Adrenal gland (tissue), 12 donors: ENCODE data around the gene CCR9. TPM values are rescaled to one million over a fixed set of nuclear protein-coding genes. Genes with fewer than 3 reads are reported as not detected.
A peak's percentile ranks its signal among the peaks of the same experiment; 100 is the strongest.

Experiments used
- DNase-seq, 7 donors: peaks; one replicate each; pipeline ENCODE4 v3.0.0-alpha.2; 2019 to 2020
- H3K27ac ChIP-seq, 5 donors: fragments of 200-600 bp; sonication (generic) in 4 of 5; 1 replicate in 3 of 5; 2 replicates in 2 of 5; pipeline versions ENCODE4 v1.5.1 to v1.8.0; 2016 to 2020; ENCODE audit warnings: mild to moderate bottlenecking in 1 of 5
- H3K27me3 ChIP-seq: fragments of 200-600 bp; 2 replicates; pipeline ENCODE4 v1.8.0; 2021
- H3K36me3 ChIP-seq, 2 donors: fragments of 200-600 bp; replicated peaks in 1 of 2; 1 replicate in 1 of 2; 2 replicates in 1 of 2; pipeline versions ENCODE4 v1.5.1 to v1.8.0; 2018 to 2022
- H3K4me1 ChIP-seq, 2 donors: fragments of 200-600 bp; replicated peaks in 1 of 2; 1 replicate in 1 of 2; 2 replicates in 1 of 2; pipeline versions ENCODE4 v1.5.1 to v1.8.0; 2018 to 2021
- H3K4me3 ChIP-seq, 4 donors: fragments of 200-600 bp; sonication (generic) in 3 of 4; one replicate each; pipeline ENCODE4 v1.5.1; 2016 to 2018
- H3K9me3 ChIP-seq, 3 donors: fragments of 200-600 bp; sonication (generic) in 1 of 3; replicated peaks in 1 of 3; 1 replicate in 2 of 3; 2 replicates in 1 of 3; pipeline versions ENCODE4 v1.5.1 to v1.8.0; 2016 to 2021
- POLR2A ChIP-seq, 2 donors: fragments of 450-650 bp; IDR thresholded peaks; one replicate each; pipeline ENCODE4 v1.6.1; 2017; ENCODE audit warnings: antibody characterized with exemption in 2 of 2, mild to moderate bottlenecking in 2 of 2, moderate library complexity in 1 of 2
- WGBS, 4 donors: extraction: QIAGEN DNeasy Blood & Tissue Kit in 2 of 4; methylation state at CpG; one replicate each; pipeline versions ENCODE4 v1.1.5 to v1.1.7; 2013 to 2017; 5-methylcytosine and 5-hydroxymethylcytosine counted together
- intact Hi-C, 2 donors: fragments of 100-400 bp; cut with DNase I; formaldehyde crosslinking; loops; one replicate each; pipeline versions ENCODE4 v1.14.1 to v1.15.0; 2022 to 2023
- polyA plus RNA-seq, 3 donors: library from polyadenylated mRNA; stranded (reverse); fragments of 200-250 nt in 2 of 3; fragments of 350-450 nt in 1 of 3; fragmentation: Illumina TruSeq in 1 of 3; extraction: RNeasy Lipid Tissue Mini Kit (QIAGEN cat#74804) in 1 of 3; gene quantifications; one replicate each; pipeline ENCODE4 v1.2.3, GENCODE V29; 2013 to 2014
- total RNA-seq, 9 donors: library from RNA; depleted of rRNA in 4 of 9; stranded (reverse); fragments of >200 nt in 4 of 9; fragments of 120-200 nt in 1 of 9; fragmentation: NEBNext Ultra II Directional in 1 of 9; extraction: Animal tissue kit (Norgen Biotek cat#: 25700) in 1 of 9; gene quantifications; one replicate each; pipeline versions ENCODE4 v1.1.0 to v1.2.4, GENCODE V29; 2013 to 2023
- TF ChIP-seq, protein P1 (sequence below), 6 experiments: fragments of 450-650 bp in 4 of 6; fragments of 200-600 bp in 2 of 6; sonication (generic) in 1 of 6; IDR thresholded peaks; 1 replicate in 5 of 6; 2 replicates in 1 of 6; pipeline versions ENCODE4 v1.5.1 to v1.8.0; 2016 to 2021; ENCODE audit warnings: antibody characterized with exemption in 6 of 6, mild to moderate bottlenecking in 2 of 6, moderate library complexity in 1 of 6
- donor health status: healthy with polysubstance abuse.
- donor health status: Bipolar disorder and iron deficiency.
- donor health status: DM: yes; HTN: yes; CAD: no.
- donor health status: DM: no; HTN: no; CAD: no.
- donor health status: DM: no; HTN: no; CAD: no.
- donor health status: DM: yes; HTN: yes; CAD: no.

The CCR9 gene
- total and polyA plus RNA-seq, 12 donors = 0.57 TPM; not detected in 11

DNA sequence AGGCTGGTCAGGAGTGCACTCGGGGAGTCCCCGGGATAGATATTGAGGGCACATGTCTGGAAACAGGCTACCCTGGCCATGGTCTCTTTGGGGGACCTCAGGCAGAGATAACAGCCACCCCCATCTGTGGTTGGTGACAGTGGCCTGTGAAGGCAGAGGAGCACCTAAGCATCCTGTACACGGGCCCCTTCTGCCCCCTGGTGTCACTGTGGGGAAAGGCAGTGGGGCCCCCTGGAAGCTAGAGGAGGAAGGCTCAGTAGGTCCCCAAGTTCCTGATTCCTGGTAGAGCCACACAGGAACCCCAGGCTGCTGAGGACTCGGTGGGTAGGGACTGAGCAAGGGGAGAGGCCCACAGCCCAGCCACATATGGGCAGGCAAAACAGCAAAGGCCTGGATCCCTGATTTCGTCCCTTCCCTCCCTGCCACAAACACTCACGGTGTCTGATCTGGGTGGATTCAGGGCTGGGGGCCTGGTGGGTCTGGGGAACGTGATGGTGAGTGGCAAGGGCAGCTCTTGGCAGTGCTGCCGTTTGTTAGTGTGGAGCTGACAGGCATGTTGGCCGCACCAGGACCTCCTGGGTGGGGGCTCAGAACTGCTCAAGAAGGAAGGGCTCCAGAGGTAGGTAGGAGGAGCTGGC lies 42.8 kb downstream of the CCR9 start:
- Histone ChIP-seq H3K4me3 (no peak overlapping the region), H3K36me3 (peaks cover 0 to 60% of the 10 kb centered on the region in 2 donors), H3K9me3 (no peaks in the 10 kb centered on the region), H3K27me3 (no peaks in the 10 kb centered on the region), H3K27ac (no peak overlapping the region), H3K4me1 (no peaks in the 10 kb centered on the region)
- TF ChIP-seq, protein P1, sequence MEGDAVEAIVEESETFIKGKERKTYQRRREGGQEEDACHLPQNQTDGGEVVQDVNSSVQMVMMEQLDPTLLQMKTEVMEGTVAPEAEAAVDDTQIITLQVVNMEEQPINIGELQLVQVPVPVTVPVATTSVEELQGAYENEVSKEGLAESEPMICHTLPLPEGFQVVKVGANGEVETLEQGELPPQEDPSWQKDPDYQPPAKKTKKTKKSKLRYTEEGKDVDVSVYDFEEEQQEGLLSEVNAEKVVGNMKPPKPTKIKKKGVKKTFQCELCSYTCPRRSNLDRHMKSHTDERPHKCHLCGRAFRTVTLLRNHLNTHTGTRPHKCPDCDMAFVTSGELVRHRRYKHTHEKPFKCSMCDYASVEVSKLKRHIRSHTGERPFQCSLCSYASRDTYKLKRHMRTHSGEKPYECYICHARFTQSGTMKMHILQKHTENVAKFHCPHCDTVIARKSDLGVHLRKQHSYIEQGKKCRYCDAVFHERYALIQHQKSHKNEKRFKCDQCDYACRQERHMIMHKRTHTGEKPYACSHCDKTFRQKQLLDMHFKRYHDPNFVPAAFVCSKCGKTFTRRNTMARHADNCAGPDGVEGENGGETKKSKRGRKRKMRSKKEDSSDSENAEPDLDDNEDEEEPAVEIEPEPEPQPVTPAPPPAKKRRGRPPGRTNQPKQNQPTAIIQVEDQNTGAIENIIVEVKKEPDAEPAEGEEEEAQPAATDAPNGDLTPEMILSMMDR (IDR thresholded peaks at IDR 0.05) = peak; percentile 24 to 60 (median 48)
- no peak for TF ChIP-seq POLR2A (IDR thresholded peaks at IDR 0.05)
- intact Hi-C loops = loop anchor here in 1 of 2 donors (5.0 kb wide), 1 partner anchor 167 kb away; no protein-coding TSS in a partner anchor
- peak in 2 of 7 donors; percentile 23 to 32 for DNase-seq
- WGBS, 4 donors = 61 to 82% (median 72%) methylated on average over 5 to 9 of the region's 9 CpGs

DNA sequence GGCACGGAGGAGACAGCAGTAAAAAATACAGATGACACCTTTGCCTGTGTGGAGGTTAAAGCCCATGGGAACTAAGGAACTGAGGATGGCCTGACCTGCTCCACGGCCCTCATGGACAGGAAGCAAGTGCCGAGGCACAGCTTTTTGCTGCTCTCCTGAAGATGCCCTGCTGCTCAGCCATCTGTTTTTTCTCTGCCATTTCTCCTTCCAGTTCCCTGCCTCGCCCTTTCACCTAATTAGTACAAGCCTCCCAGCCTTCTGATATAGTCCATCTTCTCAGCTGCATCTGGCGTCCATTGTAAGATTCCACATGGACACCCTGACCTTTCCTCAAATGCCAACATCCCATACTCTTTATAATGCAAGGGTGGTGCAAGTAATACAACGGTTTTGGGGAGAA lies 45.2 kb downstream of the CCR9 start:
- H3K9me3 ChIP-seq = no peaks in the 10 kb centered on the region
- no peak overlapping the region for H3K4me3 ChIP-seq
- H3K4me1 ChIP-seq = no peaks in the 10 kb centered on the region
- no peak overlapping the region for H3K27ac ChIP-seq
- intact Hi-C loops = loop anchor here (10.0 kb wide), 2 partner anchors 167 to 453 kb away; no protein-coding TSS in a partner anchor
- WGBS, 4 donors = 88 to 94% (median 90%) methylated on average over 6 of the region's 6 CpGs
- no peak for DNase-seq
- H3K27me3 ChIP-seq = no peaks in the 10 kb centered on the region
- H3K36me3 ChIP-seq = peaks cover 0 to 77% of the 10 kb centered on the region in 2 donors
- TF ChIP-seq, protein P1 (IDR thresholded peaks at IDR 0.05) = no peak
- TF ChIP-seq POLR2A (IDR thresholded peaks at IDR 0.05) = no peak

DNA sequence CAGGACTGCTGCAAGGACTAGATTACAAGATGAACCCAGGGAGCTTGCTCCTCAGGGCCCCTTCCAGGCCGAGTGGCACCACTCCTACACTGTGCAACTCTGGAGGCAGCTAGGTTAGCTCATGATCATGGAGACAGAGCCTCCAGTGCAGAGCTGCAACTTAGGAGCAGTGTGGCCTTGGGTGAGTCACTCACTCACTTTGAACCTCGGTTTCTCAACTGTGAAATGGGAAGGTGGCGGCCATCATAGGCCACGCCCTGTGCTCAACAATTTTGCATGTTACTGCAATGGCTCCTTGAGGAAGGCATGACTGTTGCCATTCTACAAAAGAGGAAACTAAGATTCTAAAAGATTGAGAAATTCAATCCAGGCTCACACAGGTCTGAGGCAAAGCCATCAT lies 45.8 kb downstream of the CCR9 start:
- no peaks in the 10 kb centered on the region for H3K9me3 ChIP-seq
- intact Hi-C loops = loop anchor here (10.0 kb wide), 2 partner anchors 167 to 453 kb away; no protein-coding TSS in a partner anchor
- 65 to 85% (median 75%) methylated on average over 3 to 4 of the region's 4 CpGs for WGBS, 4 donors
- TF ChIP-seq, protein P1 (IDR thresholded peaks at IDR 0.05) = no peak
- H3K27me3 ChIP-seq = no peaks in the 10 kb centered on the region
- H3K4me1 ChIP-seq = no peaks in the 10 kb centered on the region
- H3K4me3 ChIP-seq = no peak overlapping the region
- H3K27ac ChIP-seq = no peak overlapping the region
- H3K36me3 ChIP-seq = peaks cover 0 to 77% of the 10 kb centered on the region in 2 donors
- no peak for DNase-seq

DNA sequence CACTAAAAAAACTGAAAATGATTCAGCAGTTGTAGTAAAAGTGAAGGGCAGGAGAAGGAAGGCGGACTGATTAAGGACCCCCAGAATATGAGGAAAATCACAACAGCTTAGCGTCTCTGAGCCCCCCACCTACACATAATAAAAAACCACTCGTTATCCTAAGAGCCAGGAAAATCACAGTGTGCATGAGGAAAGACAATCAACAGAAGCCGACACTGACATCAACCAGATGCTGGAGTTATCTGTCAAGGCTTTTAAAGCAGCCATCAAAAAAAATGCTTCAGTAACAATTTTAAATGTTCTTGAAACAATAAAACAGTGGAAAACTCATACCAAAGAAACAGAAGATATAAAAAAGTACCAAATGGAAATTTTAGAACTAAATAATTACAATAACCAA lies 47.2 kb downstream of the CCR9 start:
- TF ChIP-seq, protein P1 (IDR thresholded peaks at IDR 0.05) = no peak
- no peak for TF ChIP-seq POLR2A (IDR thresholded peaks at IDR 0.05)
- intact Hi-C loops = loop anchor here (10.0 kb wide), 2 partner anchors 169 to 451 kb away; no protein-coding TSS in a partner anchor
- H3K36me3 ChIP-seq = peaks cover 0 to 67% of the 10 kb centered on the region in 2 donors
- H3K4me3 ChIP-seq = no peak overlapping the region
- no peaks in the 10 kb centered on the region for H3K4me1 ChIP-seq
- WGBS, 4 donors = 82 to 88% (median 88%) methylated on average over 4 of the region's 4 CpGs
- no peak overlapping the region for H3K27ac ChIP-seq
- no peak for DNase-seq
- no peaks in the 10 kb centered on the region for H3K9me3 ChIP-seq
- H3K27me3 ChIP-seq = no peaks in the 10 kb centered on the region
